ENCODE data around the gene SPG21.

SPG21 gene

GRCh38 chr15:64919721-64920120 is 70.0 kb downstream of the SPG21 start:
- Histone ChIP-seq H3K36me3 (ENCODE audit: insufficient read depth, low read length) (no peaks in the 10 kb centered on the region), H4K20me1 (ENCODE audit: insufficient read depth, low read length) (no peaks in the 10 kb centered on the region), H3K9me2 (ENCODE audit: low read depth, low read length) (no peaks in the 10 kb centered on the region), H3K4me3 (ENCODE audit: low read depth, low read length, poor library complexity, severe bottlenecking) (no peak overlapping the region), H3F3A (ENCODE audit: insufficient read depth, low read length) (no peaks in the 10 kb centered on the region), H3K79me2 (ENCODE audit: insufficient read depth, low read length) (no peaks in the 10 kb centered on the region), H3K27ac (ENCODE audit: low read depth, low read length, poor library complexity, severe bottlenecking) (no peak overlapping the region), H3K9ac (ENCODE audit: low read length) (no peak overlapping the region), H3K9me3 (ENCODE audit: low read length) (no peaks in the 10 kb centered on the region), H2AFZ (ENCODE audit: low read length) (no peak overlapping the region), H3K4me2 (ENCODE audit: low read length) (no peak overlapping the region), H3K27me3 (ENCODE audit: insufficient read depth, low read length) (no peaks in the 10 kb centered on the region), H3K4me1 (ENCODE audit: insufficient read depth, low read length, severe bottlenecking) (no peaks in the 10 kb centered on the region)
- TF ChIP-seq EZH2 (IDR thresholded peaks at IDR 0.05; ENCODE audit: borderline replicate concordance, low read length) (no peak), CTCF (IDR thresholded peaks at IDR 0.05; ENCODE audit: low read length) (no peak)

GRCh38 chr15:64917211-64917610 is 72.5 kb downstream of the SPG21 start:
- H4K20me1 ChIP-seq (ENCODE audit: insufficient read depth, low read length): no peaks in the 10 kb centered on the region
- H3K4me2 ChIP-seq (ENCODE audit: low read length): no peak overlapping the region
- no peaks in the 10 kb centered on the region for H3F3A ChIP-seq (ENCODE audit: insufficient read depth, low read length)
- H3K9me3 ChIP-seq (ENCODE audit: low read length): no peaks in the 10 kb centered on the region
- no peaks in the 10 kb centered on the region for H3K36me3 ChIP-seq (ENCODE audit: insufficient read depth, low read length)
- no peak overlapping the region for H3K27ac ChIP-seq (ENCODE audit: low read depth, low read length, poor library complexity, severe bottlenecking)
- H3K4me1 ChIP-seq (ENCODE audit: insufficient read depth, low read length, severe bottlenecking): no peaks in the 10 kb centered on the region
- H3K9ac ChIP-seq (ENCODE audit: low read length): no peak overlapping the region
- no peak overlapping the region for H2AFZ ChIP-seq (ENCODE audit: low read length)
- H3K27me3 ChIP-seq (ENCODE audit: insufficient read depth, low read length): no peaks in the 10 kb centered on the region
- H3K4me3 ChIP-seq (ENCODE audit: low read depth, low read length, poor library complexity, severe bottlenecking): no peak overlapping the region
- H3K79me2 ChIP-seq (ENCODE audit: insufficient read depth, low read length): no peaks in the 10 kb centered on the region
- TF ChIP-seq CTCF (IDR thresholded peaks at IDR 0.05; ENCODE audit: low read length) (no peak), EZH2 (IDR thresholded peaks at IDR 0.05; ENCODE audit: borderline replicate concordance, low read length) (no peak)
- H3K9me2 ChIP-seq (ENCODE audit: low read depth, low read length): no peaks in the 10 kb centered on the region

GRCh38 chr15:64916365-64916764 is 73.3 kb downstream of the SPG21 start:
- Histone ChIP-seq H3K9ac (ENCODE audit: low read length) (no peak overlapping the region), H4K20me1 (ENCODE audit: insufficient read depth, low read length) (no peaks in the 10 kb centered on the region)

More at GRCh38 chr15:64916365-64916764, 73.3 kb downstream of the SPG21 start:
- H3K4me1 ChIP-seq (ENCODE audit: insufficient read depth, low read length, severe bottlenecking): no peaks in the 10 kb centered on the region
- no peak overlapping the region for H3K4me2 ChIP-seq (ENCODE audit: low read length)
- H3K27ac ChIP-seq (ENCODE audit: low read depth, low read length, poor library complexity, severe bottlenecking): no peak overlapping the region
- no peaks in the 10 kb centered on the region for H3K9me2 ChIP-seq (ENCODE audit: low read depth, low read length)
- TF ChIP-seq CTCF (IDR thresholded peaks at IDR 0.05; ENCODE audit: low read length) (no peak), EZH2 (IDR thresholded peaks at IDR 0.05; ENCODE audit: borderline replicate concordance, low read length) (no peak)
- H3K4me3 ChIP-seq (ENCODE audit: low read depth, low read length, poor library complexity, severe bottlenecking): no peak overlapping the region
- no peaks in the 10 kb centered on the region for H3K79me2 ChIP-seq (ENCODE audit: insufficient read depth, low read length)
- no peaks in the 10 kb centered on the region for H3K9me3 ChIP-seq (ENCODE audit: low read length)
- H2AFZ ChIP-seq (ENCODE audit: low read length): no peak overlapping the region
- H3K27me3 ChIP-seq (ENCODE audit: insufficient read depth, low read length): no peaks in the 10 kb centered on the region
- H3K36me3 ChIP-seq (ENCODE audit: insufficient read depth, low read length): no peaks in the 10 kb centered on the region
- no peaks in the 10 kb centered on the region for H3F3A ChIP-seq (ENCODE audit: insufficient read depth, low read length)
